ENCODE results near the gene PRX. TPM values are rescaled to one million over a fixed set of nuclear protein-coding genes. Genes with fewer than 3 reads are reported as not detected.

PRX gene
- total and polyA plus RNA-seq, 9 of the 15 experiments (the other 6 are each of a cell fraction or from before 2014, with no cell fraction given), result 0.65 to 3.5 (median 1.7) TPM; not detected in 2

- TF ChIP-seq, protein P1, sequence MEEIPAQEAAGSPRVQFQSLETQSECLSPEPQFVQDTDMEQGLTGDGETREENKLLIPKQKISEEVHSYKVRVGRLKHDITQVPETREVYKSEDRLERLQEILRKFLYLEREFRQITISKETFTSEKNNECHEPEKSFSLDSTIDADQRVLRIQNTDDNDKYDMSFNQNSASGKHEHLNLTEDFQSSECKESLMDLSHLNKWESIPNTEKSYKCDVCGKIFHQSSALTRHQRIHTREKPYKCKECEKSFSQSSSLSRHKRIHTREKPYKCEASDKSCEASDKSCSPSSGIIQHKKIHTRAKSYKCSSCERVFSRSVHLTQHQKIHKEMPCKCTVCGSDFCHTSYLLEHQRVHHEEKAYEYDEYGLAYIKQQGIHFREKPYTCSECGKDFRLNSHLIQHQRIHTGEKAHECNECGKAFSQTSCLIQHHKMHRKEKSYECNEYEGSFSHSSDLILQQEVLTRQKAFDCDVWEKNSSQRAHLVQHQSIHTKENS (CRISPR knock-in tag; IDR thresholded peaks at IDR 0.05), result no peak
- TF ChIP-seq MYC (IDR thresholded peaks at IDR 0.05; ENCODE audit: low read depth, low read length) (0 out of 2 replicates have a peak, but pooled peaks have one; percentile 48), MYC (CRISPR knock-in tag; IDR thresholded peaks at IDR 0.05; ENCODE audit: borderline replicate concordance, low read depth) (no peak), SNIP1 (IDR thresholded peaks at IDR 0.05; ENCODE audit: low read depth) (no peak), NR3C1 (CRISPR knock-in tag; IDR thresholded peaks at IDR 0.05) (no peak), HMG20B (CRISPR knock-in tag; IDR thresholded peaks at IDR 0.05) (peak; percentile 89), ZBTB2 (IDR thresholded peaks at IDR 0.05) (peak; percentile 83; the same call in 1 of the 2 replicates), CREB1 (IDR thresholded peaks at IDR 0.05) (no peak), CREB1 (CRISPR knock-in tag; IDR thresholded peaks at IDR 0.05) (peak; percentile 36; the same call in 1 of the 2 replicates), CHD2 (IDR thresholded peaks at IDR 0.05; ENCODE audit: low read depth, low read length) (peak; percentile 76; the same call in 1 of the 2 replicates), FOXJ2 (tag; IDR thresholded peaks at IDR 0.05) (no peak; the same call in 1 of the 2 replicates), AFF4 (CRISPR knock-in tag; IDR thresholded peaks at IDR 0.05) (0 out of 2 replicates have a peak, but pooled peaks have one; percentile 39), TRIM28 (IDR thresholded peaks at IDR 0.05) (no peak), U2AF1 (optimal IDR thresholded peaks at IDR 0.05; ENCODE audit: low read depth, low read length) (peak; percentile 31), ZNF695 (CRISPR knock-in tag; IDR thresholded peaks at IDR 0.05) (no peak), YY1 (IDR thresholded peaks at IDR 0.05; ENCODE audit: borderline replicate concordance in 1 of 3, control insufficient read depth in 1 of 3, extremely low read depth in 1 of 3, insufficient read depth in 3 of 3, insufficient read length in 1 of 3, insufficient replicate concordance in 2 of 3, low read depth in 1 of 3, low read length in 2 of 3) (peak in 2 of 3 experiments; percentile 46 to 71), ZKSCAN3 (CRISPR knock-in tag; IDR thresholded peaks at IDR 0.05) (no peak), ZNF23 (CRISPR knock-in tag; IDR thresholded peaks at IDR 0.05) (no peak), KDM1A (IDR thresholded peaks at IDR 0.05) (peak; percentile 98), MTF1 (CRISPR knock-in tag; IDR thresholded peaks at IDR 0.05; ENCODE audit: borderline replicate concordance) (no peak)
- TF ChIP-seq, protein P2, sequence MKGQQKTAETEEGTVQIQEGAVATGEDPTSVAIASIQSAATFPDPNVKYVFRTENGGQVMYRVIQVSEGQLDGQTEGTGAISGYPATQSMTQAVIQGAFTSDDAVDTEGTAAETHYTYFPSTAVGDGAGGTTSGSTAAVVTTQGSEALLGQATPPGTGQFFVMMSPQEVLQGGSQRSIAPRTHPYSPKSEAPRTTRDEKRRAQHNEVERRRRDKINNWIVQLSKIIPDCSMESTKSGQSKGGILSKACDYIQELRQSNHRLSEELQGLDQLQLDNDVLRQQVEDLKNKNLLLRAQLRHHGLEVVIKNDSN (CRISPR knock-in tag; IDR thresholded peaks at IDR 0.05), result 0 out of 2 replicates have a peak, but pooled peaks have one; percentile 32
Observed at GRCh38 chr19:40425450-40426287, 12.5 kb upstream of the PRX start, which contains the start of gene SERTAD1 (continued).
